K562 (cell line): ENCODE results near the gene CEP120. TPM values are rescaled to one million over a fixed set of nuclear protein-coding genes. Genes with fewer than 3 reads are reported as not detected.

ENCODE experiments used
- CEBPG ChIP-seq, 3 experiments: fragments of 200-800 bp in 1 of 3; sonication (Bioruptor generic) in 1 of 3; sonication (generic) in 1 of 3; formaldehyde crosslinking in 1 of 3; IDR thresholded peaks in 2 of 3; conservative IDR thresholded peaks in 1 of 3; 2 replicates each; pipeline versions ENCODE4 v1.6.1 to v1.8.0; 2016 to 2022; ENCODE audit warnings: missing compliant biosample characterization in 2 of 3, missing genetic modification characterization in 2 of 3, mild to moderate bottlenecking in 1 of 3, missing genetic modification reagents in 1 of 3
- HDAC2 ChIP-seq: fragments of 450-650 bp; IDR thresholded peaks from 2 replicates; pipeline ENCODE4 v1.6.1; 2016; ENCODE audit warnings: mild to moderate bottlenecking
- MAFK ChIP-seq: IDR thresholded peaks from 2 replicates; pipeline ENCODE4 v1.6.1; 2011; ENCODE audit warnings: low read length, improper control_type of control experiment
- NR3C1 ChIP-seq: sonication (generic); formaldehyde crosslinking; IDR thresholded peaks from 2 replicates; pipeline ENCODE4 v1.8.1; 2022; ENCODE audit warnings: missing genetic modification reagents
- ZNF174 ChIP-seq: fragments of 250-450 bp; sonication (Bioruptor Pico); IDR thresholded peaks from 2 replicates; pipeline ENCODE4 v1.4.0; 2020; ENCODE audit warnings: mild to moderate bottlenecking
- polyA plus RNA-seq, 8 experiments: library from polyadenylated mRNA; depleted of rRNA in 4 of 8; stranded (reverse) in 5 of 8; unstranded in 3 of 8; fragments of >200 nt; fragmentation: Nextera tagmentation in 2 of 8; fragmentation: Illumina TruSeq in 1 of 8; extraction: Ambion mirVana in 2 of 8; extraction: Trizol in 1 of 8; gene quantifications; 2 replicates each; pipeline versions ENCODE4 v1.2.1 to v1.2.3, GENCODE V29; 2011 to 2014; ENCODE audit warnings: inconsistent platforms in 1 of 8, missing spikeins in 1 of 8
- total RNA-seq, 7 experiments: library from RNA; depleted of rRNA in 6 of 7; stranded (reverse); fragments of >200 nt in 6 of 7; fragmentation: Illumina TruSeq in 2 of 7; extraction: Trizol in 2 of 7; gene quantifications; 2 replicates each; pipeline versions ENCODE4 v1.2.1 to v1.2.3, GENCODE V29; 2011 to 2021; ENCODE audit warnings: low replicate concordance in 1 of 7
- TF ChIP-seq, protein P1 (sequence below): fragments of 450-650 bp; IDR thresholded peaks from 2 replicates; pipeline ENCODE4 v1.6.1; 2017; ENCODE audit warnings: mild to moderate bottlenecking, moderate library complexity
- TF ChIP-seq, protein P2 (sequence below): fragments of 200-600 bp; sonication (generic); IDR thresholded peaks from one replicate; pipeline ENCODE4 v1.6.1; 2012; ENCODE audit warnings: mild to moderate bottlenecking, low read depth, low read length, inconsistent platforms
- TF ChIP-seq, protein P3 (sequence below), 2 experiments: fragments of 450-650 bp in 1 of 2; IDR thresholded peaks; 2 replicates each; pipeline ENCODE4 v1.6.1; 2011 to 2017; ENCODE audit warnings: low read depth in 2 of 2, antibody characterized with exemption in 1 of 2, borderline replicate concordance in 1 of 2, low read length in 1 of 2, mild to moderate bottlenecking in 1 of 2, mixed read lengths in 1 of 2; ENCODE audit not compliant: control insufficient read depth in 1 of 2

Gene CEP120
- total and polyA plus RNA-seq, 9 of the 15 experiments (the other 6 are each of a cell fraction or from before 2014, with no cell fraction given) = 3.3 to 24.9 (median 14.4) TPM

DNA sequence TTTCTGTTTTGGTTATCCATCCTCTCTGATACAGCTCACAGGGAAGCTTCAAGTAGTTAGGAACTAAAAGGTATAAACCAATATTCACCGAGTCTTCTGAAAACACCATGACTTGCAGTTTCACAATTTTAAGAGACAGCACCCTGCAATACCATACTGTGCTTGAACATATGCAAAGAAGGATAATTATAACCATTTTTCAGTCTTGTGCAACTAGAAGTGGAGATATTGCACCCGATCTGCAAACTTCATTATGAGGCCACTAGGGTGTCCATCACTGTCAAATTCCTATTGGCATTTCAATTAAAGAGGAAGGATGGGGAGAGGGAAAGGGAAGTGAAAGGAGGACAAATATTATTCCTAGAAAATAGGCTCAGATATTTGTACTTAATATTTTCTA, 32.4 kb upstream of the CEP120 start (continued):
- TF ChIP-seq, protein P1, sequence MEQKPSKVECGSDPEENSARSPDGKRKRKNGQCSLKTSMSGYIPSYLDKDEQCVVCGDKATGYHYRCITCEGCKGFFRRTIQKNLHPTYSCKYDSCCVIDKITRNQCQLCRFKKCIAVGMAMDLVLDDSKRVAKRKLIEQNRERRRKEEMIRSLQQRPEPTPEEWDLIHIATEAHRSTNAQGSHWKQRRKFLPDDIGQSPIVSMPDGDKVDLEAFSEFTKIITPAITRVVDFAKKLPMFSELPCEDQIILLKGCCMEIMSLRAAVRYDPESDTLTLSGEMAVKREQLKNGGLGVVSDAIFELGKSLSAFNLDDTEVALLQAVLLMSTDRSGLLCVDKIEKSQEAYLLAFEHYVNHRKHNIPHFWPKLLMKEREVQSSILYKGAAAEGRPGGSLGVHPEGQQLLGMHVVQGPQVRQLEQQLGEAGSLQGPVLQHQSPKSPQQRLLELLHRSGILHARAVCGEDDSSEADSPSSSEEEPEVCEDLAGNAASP = no peak
- TF ChIP-seq NR3C1 (no peak), HDAC2 (no peak), ZNF174 (CRISPR knock-in tag) (no peak), CEBPG (CRISPR knock-in tag; IDR thresholded peaks at IDR 0.05) (no peak), CEBPG (tag; conservative IDR thresholded peaks at IDR 0.05 in 1 of 2, IDR thresholded peaks at IDR 0.05 in 1 of 2) (peak; percentile 51 to 67), MAFK (peak; percentile 31; the same call in 1 of the 2 replicates)
- TF ChIP-seq, protein P2, sequence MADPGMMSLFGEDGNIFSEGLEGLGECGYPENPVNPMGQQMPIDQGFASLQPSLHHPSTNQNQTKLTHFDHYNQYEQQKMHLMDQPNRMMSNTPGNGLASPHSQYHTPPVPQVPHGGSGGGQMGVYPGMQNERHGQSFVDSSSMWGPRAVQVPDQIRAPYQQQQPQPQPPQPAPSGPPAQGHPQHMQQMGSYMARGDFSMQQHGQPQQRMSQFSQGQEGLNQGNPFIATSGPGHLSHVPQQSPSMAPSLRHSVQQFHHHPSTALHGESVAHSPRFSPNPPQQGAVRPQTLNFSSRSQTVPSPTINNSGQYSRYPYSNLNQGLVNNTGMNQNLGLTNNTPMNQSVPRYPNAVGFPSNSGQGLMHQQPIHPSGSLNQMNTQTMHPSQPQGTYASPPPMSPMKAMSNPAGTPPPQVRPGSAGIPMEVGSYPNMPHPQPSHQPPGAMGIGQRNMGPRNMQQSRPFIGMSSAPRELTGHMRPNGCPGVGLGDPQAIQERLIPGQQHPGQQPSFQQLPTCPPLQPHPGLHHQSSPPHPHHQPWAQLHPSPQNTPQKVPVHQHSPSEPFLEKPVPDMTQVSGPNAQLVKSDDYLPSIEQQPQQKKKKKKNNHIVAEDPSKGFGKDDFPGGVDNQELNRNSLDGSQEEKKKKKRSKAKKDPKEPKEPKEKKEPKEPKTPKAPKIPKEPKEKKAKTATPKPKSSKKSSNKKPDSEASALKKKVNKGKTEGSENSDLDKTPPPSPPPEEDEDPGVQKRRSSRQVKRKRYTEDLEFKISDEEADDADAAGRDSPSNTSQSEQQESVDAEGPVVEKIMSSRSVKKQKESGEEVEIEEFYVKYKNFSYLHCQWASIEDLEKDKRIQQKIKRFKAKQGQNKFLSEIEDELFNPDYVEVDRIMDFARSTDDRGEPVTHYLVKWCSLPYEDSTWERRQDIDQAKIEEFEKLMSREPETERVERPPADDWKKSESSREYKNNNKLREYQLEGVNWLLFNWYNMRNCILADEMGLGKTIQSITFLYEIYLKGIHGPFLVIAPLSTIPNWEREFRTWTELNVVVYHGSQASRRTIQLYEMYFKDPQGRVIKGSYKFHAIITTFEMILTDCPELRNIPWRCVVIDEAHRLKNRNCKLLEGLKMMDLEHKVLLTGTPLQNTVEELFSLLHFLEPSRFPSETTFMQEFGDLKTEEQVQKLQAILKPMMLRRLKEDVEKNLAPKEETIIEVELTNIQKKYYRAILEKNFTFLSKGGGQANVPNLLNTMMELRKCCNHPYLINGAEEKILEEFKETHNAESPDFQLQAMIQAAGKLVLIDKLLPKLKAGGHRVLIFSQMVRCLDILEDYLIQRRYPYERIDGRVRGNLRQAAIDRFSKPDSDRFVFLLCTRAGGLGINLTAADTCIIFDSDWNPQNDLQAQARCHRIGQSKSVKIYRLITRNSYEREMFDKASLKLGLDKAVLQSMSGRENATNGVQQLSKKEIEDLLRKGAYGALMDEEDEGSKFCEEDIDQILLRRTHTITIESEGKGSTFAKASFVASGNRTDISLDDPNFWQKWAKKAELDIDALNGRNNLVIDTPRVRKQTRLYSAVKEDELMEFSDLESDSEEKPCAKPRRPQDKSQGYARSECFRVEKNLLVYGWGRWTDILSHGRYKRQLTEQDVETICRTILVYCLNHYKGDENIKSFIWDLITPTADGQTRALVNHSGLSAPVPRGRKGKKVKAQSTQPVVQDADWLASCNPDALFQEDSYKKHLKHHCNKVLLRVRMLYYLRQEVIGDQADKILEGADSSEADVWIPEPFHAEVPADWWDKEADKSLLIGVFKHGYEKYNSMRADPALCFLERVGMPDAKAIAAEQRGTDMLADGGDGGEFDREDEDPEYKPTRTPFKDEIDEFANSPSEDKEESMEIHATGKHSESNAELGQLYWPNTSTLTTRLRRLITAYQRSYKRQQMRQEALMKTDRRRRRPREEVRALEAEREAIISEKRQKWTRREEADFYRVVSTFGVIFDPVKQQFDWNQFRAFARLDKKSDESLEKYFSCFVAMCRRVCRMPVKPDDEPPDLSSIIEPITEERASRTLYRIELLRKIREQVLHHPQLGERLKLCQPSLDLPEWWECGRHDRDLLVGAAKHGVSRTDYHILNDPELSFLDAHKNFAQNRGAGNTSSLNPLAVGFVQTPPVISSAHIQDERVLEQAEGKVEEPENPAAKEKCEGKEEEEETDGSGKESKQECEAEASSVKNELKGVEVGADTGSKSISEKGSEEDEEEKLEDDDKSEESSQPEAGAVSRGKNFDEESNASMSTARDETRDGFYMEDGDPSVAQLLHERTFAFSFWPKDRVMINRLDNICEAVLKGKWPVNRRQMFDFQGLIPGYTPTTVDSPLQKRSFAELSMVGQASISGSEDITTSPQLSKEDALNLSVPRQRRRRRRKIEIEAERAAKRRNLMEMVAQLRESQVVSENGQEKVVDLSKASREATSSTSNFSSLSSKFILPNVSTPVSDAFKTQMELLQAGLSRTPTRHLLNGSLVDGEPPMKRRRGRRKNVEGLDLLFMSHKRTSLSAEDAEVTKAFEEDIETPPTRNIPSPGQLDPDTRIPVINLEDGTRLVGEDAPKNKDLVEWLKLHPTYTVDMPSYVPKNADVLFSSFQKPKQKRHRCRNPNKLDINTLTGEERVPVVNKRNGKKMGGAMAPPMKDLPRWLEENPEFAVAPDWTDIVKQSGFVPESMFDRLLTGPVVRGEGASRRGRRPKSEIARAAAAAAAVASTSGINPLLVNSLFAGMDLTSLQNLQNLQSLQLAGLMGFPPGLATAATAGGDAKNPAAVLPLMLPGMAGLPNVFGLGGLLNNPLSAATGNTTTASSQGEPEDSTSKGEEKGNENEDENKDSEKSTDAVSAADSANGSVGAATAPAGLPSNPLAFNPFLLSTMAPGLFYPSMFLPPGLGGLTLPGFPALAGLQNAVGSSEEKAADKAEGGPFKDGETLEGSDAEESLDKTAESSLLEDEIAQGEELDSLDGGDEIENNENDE = no peak
- TF ChIP-seq, protein P3, sequence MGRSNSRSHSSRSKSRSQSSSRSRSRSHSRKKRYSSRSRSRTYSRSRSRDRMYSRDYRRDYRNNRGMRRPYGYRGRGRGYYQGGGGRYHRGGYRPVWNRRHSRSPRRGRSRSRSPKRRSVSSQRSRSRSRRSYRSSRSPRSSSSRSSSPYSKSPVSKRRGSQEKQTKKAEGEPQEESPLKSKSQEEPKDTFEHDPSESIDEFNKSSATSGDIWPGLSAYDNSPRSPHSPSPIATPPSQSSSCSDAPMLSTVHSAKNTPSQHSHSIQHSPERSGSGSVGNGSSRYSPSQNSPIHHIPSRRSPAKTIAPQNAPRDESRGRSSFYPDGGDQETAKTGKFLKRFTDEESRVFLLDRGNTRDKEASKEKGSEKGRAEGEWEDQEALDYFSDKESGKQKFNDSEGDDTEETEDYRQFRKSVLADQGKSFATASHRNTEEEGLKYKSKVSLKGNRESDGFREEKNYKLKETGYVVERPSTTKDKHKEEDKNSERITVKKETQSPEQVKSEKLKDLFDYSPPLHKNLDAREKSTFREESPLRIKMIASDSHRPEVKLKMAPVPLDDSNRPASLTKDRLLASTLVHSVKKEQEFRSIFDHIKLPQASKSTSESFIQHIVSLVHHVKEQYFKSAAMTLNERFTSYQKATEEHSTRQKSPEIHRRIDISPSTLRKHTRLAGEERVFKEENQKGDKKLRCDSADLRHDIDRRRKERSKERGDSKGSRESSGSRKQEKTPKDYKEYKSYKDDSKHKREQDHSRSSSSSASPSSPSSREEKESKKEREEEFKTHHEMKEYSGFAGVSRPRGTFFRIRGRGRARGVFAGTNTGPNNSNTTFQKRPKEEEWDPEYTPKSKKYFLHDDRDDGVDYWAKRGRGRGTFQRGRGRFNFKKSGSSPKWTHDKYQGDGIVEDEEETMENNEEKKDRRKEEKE (IDR thresholded peaks at IDR 0.05; ENCODE audit: borderline replicate concordance in 1 of 2, control insufficient read depth in 1 of 2, low read depth in 2 of 2, low read length in 1 of 2) = no peak
